SH-SY5Y (cell line): ENCODE results near the gene MGAT5B.

Experiments
- GATA2 ChIP-seq: IDR thresholded peaks from 2 replicates; pipeline ENCODE4 v1.6.1; 2011; ENCODE audit warnings: mild to moderate bottlenecking, low read depth, low read length
- GATA3 ChIP-seq: IDR thresholded peaks from 2 replicates; pipeline ENCODE4 v1.6.1; 2011; ENCODE audit warnings: low read depth, mild to moderate bottlenecking, low read length, moderate library complexity

- TF ChIP-seq GATA2: no peak
- TF ChIP-seq GATA3: no peak
These were observed 12.8 kb downstream of the MGAT5B start for GRCh38 chr17:76880971-76881370.
